CD4-positive, alpha-beta T cell treated with Interleukin-21 for 1 hour (primary cell): ENCODE results near the gene GIMAP8.
"Not testable (repeated sequence)": the region's sequence is repeated elsewhere in the genome, so short reads cannot be mapped to it uniquely, and the experiment has no call there.

Experiments
- DNase-seq: peaks from one replicate; pipeline ENCODE4 v3.0.0-alpha.2; 2020

Gene GIMAP8

GRCh38 chr7:150468241-150468640 is 17.8 kb downstream of the GIMAP8 start:
- DNase-seq: no peak

- DNase-seq: no peak
These were observed 21.5 kb downstream of the GIMAP8 start for GRCh38 chr7:150471886-150472285.

GRCh38 chr7:150473902-150474301 is 23.5 kb downstream of the GIMAP8 start:
- no peak for DNase-seq

DNA sequence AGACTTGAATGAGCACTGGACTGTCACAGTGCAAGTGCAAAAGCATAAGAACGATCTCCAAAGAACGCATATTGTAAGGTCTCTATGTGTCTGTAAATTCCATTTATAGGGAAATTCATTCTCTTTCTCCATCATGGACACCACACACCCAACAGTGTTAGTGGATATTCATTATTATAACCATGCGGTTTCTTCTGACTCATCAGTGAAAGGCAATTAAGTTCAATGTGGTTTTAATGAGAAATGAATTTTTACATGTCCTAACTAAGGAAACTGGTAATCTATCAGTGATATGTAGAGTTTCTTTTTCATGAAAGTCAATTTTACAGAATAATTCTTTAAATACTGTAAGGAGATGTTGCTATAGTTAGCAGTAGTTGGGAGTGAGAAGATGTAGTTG is 25.9 kb downstream of the GIMAP8 start:
- no peak for DNase-seq

DNA sequence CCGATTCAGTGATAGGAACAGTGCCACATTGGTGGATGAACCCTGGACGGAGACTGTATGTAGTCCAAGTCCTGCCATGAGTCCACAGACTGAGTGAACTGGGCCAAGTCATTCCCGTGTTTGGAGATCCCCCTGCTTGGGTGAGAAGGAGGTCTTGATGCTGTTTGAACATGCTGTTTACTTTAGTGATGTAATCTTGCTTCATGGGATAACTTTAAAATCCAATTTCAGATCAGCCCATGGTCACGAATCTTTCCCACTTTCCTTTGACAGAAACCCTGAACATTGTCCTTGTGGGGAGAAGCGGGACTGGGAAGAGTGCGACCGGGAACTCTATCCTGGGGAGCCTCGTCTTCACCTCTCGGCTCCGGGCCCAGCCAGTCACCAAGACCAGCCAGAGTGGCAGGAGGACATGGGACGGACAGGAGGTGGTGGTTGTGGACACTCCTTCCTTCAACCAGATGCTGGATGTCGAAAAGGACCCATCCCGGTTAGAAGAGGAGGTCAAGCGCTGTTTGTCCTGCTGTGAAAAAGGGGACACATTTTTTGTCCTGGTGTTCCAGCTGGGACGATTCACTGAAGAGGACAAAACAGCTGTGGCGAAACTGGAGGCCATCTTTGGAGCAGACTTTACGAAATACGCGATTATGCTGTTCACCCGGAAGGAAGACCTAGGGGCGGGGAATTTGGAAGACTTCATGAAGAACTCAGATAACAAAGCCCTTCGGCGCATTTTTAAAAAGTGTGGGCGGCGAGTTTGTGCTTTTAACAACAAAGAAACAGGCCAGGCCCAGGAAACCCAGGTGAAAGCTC is 26.6 kb downstream of the GIMAP8 start:
- peak; percentile 59 for DNase-seq

DNA sequence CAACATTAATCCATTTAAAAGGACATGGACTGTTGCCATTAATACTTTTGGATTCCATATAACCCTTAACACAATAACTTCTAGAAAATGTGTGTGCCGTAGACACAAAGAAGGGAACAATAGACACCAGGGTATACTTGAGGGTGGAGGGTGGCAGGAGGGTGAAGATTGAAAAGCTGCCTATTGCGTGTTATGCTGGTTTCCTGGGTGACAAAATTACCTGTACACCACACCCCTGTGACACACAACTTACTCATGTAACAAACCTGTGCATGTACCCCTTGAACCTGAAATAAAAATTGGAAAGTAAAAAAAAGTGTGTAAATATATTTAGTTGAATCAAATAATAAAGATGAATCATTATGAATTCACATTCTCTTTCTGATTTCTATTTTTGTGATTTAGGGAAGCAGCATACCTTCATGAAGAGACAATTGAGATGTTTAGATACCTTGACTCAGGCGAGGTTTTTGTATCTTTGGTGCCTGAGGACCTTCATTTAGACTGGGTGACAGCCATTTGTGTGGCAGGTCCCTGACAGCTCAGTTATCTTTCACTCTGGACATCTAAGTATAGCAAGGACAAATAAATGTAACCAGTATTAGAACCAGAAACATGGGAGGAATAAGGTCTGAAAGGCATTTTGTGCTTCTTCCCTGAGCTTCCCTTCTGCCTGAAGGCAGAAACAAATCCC is 28.7 kb downstream of the GIMAP8 start:
- peak; percentile 86 for DNase-seq

DNA sequence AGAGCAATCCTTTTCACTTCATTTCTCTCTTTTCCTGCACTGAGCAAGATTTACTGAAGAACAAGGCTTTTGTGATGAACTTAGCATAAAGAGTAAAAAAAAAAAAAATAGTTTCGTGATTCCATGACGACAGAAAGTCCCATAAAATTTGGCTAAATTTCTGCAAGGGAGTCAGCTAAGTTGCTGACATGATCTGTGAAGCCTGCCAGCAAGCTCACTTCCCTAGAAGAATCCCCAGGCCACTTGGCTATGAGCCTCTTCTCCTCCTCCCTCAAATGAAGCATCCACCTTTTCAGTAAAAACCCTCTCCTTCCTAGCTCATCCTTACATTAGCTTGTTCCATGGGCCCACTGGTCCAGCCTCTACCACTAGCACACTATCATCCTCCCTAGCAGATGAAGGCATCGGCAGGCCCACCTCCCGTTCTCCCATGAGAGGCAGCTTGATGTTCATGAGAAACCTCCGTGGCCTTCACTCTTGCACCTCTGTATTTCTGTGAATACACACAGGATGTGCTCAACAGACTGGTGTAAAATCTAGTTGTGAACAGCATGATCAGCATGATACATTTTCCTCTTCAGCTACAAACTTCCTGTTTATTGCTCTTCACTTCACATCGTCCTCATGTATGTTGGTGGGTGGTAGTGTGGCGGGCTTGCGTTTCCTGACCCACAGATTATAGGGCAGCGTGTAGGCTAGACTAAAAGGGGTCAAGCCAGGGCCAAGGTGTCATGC is 30.9 kb downstream of the GIMAP8 start:
- DNase-seq: peak; percentile 81

DNA sequence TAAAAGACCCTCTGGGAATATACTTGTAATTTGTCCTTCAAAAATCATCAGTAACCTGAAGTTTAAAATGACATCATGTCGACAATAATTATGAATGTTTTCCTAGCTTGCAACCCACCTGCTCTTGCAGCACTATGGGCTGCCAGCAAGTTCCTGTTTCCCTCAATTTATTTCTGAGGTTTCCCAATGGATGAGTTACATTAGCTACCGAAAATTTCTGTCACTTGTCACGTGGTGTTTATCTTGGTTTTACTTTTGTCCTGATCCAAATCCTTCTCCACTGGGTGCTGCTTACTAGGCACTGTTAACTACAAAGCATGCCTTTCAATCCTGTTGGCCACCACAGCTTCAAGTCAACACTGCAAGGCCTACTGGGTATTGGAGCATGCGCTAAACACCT is 31.5 kb downstream of the GIMAP8 start:
- DNase-seq: peak; percentile 33

DNA sequence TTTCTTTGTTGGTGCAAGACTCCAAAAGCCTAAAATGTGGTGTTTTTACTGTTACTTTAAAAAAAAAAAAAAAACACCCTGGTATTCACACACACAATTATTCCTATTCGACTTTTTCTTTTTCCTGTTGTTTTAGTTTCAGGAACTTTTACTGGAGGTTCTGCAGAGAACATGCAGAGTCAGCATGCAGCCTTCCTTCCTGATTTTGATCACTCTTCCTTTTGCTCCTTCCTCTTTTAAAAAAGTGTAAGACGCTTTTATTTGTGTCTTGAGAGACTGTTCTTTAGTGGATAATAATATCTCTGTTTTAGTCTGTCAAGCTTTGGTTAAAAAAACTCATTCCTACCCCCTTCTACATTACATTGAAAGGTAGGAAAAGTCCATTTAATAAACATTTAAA is 33.1 kb downstream of the GIMAP8 start:
- DNase-seq: peak; percentile 32

GRCh38 chr7:150484071-150484470 is 33.6 kb downstream of the GIMAP8 start:
- DNase-seq: peak; percentile 88

DNA sequence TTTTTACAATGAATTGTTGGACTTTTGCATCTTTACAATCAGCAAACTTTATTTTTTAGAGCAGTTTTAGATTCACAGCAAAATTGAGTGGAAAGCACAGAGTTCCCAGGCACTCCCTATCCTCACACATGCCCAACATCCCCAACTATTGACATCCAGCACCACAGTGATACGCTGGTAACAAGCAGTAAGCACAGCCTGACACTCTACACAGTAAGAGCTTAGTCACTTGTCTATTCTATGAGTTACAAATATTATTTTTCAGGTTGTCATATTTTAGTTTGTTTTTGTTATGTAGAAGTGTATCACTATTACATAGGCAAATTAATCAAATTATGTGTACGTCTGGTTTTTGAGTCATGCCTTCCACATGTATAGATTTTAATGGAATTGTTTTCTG is 37.2 kb downstream of the GIMAP8 start:
- no peak for DNase-seq

DNA sequence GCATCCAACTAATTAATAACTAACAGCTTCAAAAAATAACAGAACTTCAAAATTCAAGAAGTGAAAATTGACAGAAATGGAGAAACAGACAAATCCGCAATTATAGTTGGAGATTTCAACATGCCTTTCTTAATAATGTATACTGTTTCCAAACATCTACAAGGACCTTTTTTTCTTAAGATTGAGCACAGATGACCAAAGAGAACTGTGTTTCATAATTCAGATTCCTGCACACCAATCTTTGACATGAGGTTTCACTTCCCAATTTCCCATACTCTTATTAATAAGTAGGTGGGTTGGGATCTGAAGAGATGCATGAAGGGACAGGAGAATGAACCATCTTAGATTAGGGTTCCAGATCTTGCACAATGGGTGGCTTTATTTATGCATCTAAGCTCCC is 39.4 kb downstream of the GIMAP8 start:
- no peak for DNase-seq

GRCh38 chr7:150493442-150493841 is 43.0 kb downstream of the GIMAP8 start:
- DNase-seq: not testable (repeated sequence)

DNA sequence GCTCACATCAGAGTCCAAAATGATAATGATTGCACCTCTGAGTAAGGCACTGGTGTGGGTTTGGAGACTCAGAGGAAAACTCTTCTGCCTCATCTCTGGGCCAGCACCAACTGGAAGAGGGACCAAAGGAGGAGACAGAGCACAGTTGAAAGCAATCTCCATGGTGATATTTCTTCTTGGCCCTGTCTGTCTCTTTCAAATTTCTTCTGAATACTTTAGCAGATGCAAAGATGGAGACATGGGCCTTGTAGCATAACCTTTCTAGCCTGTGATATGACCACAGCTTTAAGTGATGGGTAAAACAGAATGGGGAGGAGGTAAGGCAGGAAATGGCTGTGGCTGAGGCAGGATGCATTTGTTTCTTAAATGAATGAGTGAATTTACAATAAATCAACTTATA is 52.1 kb downstream of the GIMAP8 start:
- DNase-seq: peak; percentile 74

DNA sequence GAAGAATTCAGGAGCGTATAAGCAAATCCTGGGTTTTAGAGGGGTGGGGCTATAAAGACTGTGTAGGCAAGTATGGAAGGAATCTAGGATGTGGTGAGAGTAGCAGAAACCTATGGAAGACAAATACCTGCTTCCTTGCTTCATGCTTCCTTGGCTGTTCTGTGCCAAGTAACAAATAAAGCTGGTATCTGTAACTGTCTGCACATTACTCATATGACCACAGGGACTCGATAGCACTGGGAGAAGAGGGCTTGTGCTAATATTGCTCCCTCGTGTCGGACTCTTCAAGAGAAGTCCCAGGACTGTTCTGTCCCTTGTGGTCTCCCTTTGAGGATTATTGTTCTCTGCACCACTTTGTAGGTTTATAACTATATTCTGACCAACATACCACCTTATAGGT is 52.7 kb downstream of the GIMAP8 start:
- no peak for DNase-seq

GRCh38 chr7:150503581-150503980 is 53.2 kb downstream of the GIMAP8 start:
- DNase-seq: no peak

- no peak for DNase-seq
These were observed 57.6 kb downstream of the GIMAP8 start for GRCh38 chr7:150507947-150508602.

DNA sequence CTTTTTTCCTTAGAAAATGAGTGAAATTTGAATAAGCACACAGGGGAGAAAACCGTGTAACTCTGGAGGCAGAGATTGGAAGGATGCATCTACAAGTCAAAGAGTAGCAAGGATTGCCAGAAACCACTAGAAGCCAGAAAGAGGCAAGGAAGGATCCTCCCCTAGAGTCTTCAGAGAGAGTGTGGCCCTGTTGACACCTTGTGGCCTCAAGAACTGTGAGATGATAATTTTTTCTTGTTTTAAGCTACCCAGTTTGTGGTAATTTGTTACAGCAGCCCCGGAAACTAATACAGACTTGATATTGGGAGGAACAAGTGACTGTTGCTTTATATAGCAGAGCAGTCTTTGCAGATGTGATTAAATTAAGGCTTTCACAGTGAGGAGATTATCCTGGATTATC is 60.6 kb downstream of the GIMAP8 start:
- no peak for DNase-seq

DNA sequence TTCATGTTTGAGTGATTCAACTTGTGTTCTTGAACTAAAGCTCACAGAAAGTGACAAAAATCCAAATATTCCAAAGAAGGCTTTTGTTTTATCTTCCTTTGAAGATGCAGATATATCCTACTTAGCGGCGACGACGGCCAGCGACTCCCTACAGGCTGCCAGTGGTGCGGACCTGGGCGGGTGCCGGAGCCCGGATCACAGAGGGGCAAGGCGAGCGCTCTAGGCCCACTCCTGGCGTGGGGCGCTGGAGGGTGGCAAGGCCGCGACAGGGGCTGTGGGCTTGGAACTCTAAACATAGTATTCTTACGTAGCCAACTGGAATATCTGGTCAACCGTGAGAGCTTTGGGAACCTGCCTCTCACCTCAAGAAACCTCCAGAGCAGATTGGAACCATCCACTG is 63.3 kb downstream of the GIMAP8 start:
- DNase-seq: no peak

GRCh38 chr7:150514748-150515222 is 64.4 kb downstream of the GIMAP8 start, which contains the start of gene GIMAP7:
TSS of gene GIMAP7 (plus strand) at chr7:150514872. CDS start at chr7:150519975, 5,103 bp downstream.
- DNase-seq: peak; percentile 81

DNA sequence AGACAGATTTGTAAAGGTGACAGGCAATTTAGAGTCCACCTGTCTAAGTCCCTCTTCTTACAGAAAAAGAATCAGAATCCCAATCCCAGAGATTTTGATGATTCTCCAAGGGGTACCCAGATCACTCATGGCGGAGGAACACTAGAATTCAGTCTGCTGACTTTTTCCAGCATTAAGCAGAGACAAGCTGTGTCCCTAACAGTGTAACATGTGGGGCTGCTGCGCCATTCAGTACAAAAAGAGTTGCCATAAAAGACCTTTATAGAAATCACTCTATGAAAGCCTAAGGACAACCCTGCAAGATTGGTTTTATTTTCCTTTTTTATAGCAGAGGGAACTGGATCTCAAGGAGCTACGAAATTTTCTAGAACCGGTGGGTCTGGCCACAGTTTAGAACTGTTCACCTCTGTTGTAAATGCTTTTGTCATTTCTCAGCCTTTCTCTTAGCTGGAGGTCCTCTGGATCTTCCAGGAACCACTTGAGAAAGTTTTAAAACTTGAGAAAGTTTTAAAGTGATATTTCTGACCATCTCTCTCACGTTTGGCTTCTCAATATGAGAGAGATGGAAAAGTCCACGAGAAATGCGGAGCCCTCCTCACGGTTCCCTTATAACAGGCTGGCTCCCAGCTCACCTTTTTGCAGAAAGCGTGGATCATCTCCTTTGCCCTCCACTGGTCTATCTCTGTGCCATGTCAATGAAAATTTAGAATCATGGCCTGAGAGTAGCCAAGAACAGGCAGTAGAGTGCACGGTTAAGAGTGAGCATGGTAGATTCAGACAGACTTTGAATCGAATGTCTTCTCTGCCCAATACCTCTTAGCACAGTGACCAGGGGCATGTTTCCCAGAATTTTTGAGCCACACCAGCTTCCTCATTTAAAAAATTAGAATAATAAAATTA is 65.1 kb downstream of the GIMAP8 start:
- DNase-seq: peak; percentile 55
